Suppressor macrophage (primary cell): ENCODE data around the gene TMTC2.
A peak's percentile ranks its signal among the peaks of the same experiment; 100 is the strongest.

Source experiments
- DNase-seq, 4 experiments: peaks; one replicate each; pipeline ENCODE4 v3.0.0-alpha.2; 2020 to 2022

The TMTC2 gene

DNA sequence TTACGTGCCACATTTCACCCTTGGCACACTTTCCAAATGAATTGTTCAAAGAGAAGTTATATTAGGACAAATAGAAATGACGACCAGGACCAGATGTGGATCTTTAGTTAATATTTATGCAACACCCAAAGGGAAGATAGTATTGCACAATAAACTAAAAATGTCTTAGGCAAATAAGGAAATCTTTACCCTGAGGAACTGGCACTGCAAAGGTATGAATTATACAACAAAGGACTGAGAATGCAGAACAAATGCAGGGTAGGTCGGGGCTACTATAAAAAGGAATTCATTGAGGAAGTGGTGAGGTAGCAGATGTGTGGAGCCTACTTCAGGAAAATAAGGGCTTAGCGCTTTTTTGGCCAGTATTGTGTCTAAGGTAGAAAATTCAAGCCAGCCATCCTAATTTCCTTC lies 3.9 kb upstream of the TMTC2 start:
- peak; percentile 4 to 56 (median 37) for DNase-seq

DNA sequence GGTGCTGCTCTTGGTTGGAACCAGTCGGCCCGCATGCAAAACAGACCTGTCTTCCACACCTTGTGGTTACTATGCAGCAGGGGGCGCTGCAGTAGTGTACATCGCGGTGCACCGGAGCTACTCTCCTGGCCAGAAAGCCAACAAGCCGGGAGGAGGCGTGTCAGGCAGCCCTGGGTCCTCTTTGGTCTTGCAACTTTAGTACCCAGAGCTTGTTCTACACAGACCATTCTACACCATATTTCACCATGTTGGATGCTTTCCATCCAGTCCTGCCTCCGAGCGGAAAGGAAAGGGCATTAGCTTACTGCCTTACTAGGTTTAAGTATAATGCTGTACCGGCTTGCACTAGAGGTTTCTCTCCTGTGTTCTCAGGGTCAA lies 927 bp upstream of the TMTC2 start:
- peak; percentile 91 to 96 (median 95) for DNase-seq

DNA sequence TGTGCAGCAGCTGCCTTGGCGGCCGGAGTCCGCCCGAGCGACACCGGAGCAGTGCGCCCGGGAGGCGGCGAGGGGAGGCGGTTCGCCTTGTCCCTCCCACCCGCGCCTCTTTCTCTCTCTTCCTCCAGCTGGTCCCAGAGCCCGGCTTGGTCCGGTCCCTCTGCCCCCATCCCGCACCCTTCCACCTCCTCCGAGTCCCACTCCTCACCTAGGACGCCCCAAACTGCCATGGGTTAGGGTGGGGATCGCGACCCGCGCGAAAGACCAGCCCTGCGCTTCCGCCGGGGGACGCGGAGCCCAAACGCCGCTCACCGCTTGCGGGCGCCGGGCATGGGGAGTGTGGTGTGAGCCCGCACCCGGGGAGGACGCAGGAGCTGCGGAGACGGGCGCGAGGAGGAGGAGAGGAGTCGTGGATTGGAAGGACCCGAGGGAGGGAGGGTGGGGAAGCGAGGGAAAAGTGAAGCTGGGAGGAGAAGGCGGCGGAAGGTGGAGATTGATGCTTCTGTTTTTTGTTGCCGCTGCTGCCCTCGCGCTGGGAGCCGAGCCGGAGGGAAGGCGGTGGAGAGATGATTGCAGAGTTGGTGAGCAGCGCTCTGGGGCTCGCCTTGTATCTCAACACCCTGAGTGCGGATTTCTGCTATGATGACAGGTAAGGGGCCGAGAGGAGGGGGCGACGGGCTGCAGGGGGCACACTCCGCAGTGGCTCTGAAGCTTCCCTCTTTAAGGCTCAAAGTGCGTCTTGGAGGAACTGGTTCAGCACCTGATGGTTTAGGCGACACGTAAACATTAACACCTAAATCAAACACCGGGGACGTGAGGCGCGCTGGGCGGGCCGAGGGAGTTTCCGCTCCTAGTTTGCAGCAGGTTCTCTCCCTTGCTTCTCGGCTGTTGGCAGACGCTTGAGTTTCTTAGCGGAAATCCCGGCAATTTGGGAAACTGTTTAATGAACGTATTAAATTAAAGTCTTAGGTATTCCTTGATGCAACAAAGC lies 610 bp downstream of the TMTC2 start:
- DNase-seq, result peak; percentile 12 to 60 (median 44)

DNA sequence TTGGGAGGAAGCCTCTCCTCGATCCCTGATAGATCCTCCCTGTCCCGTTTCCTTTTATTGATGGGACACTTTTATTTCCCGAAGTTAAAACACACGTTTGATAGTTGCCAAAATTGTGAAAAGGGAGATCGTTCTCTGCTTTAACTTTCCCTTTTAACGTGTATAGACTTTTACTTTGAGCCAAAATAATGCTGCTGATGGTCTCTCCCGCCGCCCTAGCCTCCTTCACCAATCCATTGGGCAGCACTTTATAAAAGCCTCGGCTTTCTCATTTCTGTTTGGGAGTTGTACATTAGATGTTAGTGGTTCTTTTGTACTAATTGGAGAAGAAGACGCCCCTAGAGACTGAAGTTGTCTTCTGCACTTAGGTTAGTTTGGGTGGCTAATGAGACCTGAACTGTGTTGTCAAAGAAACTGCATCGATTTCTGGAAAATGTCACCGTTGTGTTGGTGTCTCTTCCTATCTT lies 1.4 kb downstream of the TMTC2 start:
- peak in 3 of 4 experiments; percentile 4 to 24 (median 21) for DNase-seq

DNA sequence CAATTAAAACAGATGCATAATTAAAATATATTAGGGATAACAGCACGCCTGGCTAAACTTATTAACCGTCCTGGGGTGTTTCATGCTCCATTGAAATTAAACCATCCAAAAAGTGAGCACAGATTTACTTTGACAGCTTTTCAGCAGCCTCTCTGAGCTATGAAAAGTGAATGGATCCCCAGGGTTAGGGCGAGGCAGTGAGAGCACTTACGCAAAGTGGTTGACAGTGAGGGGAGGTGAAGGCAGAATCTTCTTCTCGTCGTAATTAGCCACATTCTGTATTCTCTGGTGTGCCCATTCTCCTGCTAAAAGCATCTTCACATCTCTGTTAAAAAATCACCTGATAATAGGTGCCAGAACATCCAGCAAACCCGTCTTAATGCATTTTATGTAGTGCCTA lies 1.9 kb downstream of the TMTC2 start:
- DNase-seq, result no peak

DNA sequence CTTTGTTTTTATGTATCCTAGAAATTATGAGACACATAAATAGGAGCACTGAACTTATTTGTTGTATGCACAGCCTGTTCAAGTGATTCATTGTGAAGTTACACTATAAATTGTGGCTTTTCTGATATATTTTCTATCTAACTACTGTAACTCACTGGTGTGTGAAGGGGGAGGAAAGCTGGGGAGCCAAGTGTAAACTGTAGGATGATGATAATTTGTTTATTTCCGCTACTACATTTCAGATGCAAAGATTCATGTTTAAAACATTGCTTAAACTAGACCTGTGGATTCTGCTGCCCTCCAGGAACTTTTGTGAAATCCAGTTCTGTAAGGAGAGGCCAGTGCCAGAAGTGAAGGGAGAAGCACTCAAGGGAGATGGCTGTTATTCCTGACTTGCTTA lies 3.3 kb downstream of the TMTC2 start:
- DNase-seq, result no peak

DNA sequence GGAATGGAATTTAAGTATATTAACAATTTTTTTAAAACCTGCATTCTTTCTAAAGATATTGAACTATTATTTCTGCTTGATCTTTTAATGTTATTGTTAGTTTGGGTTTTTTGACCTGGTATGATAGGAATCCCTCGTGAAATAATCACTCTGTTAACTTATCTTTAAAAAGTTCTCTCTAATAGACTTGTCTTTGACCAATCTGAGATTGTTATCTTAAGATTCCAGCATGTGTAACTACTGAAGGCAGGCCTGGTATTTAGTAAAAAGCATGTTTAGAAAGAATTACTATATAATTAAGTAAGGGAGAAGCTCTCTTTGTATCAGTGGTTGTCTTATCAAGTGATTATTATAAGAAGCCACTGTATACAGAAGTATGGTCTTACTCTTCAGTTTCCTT lies 4.8 kb downstream of the TMTC2 start:
- DNase-seq, result no peak

DNA sequence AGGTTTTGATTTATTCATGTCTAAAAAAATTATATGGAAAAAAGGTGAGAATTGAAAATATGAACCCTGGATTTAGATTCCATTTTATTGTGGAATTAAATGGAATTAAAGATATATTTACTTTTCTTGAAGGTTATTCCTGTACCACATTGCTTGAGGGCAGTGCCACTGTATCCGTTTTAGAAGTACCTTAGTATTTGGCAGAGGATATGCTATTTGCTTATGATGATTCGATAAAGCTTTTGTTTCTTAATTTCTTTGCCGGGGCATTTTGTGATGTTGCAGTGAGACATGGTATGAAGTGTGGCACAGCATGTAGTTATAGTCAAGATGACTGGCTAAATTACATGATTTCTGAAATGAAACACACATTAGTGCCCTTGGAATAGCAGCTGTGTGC lies 7.6 kb downstream of the TMTC2 start:
- no peak for DNase-seq

DNA sequence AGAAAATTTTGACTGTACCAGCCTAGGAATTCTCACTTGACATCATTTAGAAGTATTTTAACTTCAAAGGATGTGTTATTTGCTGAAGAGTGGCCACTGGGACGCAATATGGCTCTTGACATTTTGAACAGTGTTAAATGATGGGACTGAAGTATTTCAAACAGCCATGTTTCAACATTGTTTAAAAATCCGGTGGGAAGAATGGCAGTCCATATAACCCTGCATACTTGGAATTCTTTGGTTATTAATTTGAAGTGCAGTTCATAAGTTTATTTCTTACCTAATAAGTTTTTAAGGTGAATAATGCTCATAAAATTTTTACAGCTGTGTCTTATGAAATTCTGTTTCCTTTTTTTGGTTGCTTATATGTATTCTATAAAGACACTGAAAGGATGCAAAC lies 8.3 kb downstream of the TMTC2 start:
- no peak for DNase-seq

DNA sequence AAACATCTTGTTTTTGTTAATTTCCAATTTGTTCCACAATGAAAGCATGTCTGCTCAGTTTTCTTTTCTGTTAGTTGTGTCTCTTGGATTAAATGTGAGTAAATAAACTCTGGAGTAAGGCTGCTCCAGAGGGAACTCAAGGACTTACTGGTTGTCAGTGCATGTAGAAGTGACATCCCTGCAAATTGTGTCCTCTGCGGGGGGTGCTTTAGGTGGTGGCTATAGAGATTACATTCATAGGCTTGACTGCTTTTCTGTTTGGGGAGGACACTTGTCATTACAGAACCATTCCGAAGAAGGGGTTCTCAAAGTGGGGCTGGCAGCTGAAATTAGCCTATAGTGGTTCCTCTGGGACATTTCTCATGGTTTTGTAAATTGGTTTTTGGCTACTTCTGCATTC lies 8.8 kb downstream of the TMTC2 start:
- DNase-seq, result no peak

DNA sequence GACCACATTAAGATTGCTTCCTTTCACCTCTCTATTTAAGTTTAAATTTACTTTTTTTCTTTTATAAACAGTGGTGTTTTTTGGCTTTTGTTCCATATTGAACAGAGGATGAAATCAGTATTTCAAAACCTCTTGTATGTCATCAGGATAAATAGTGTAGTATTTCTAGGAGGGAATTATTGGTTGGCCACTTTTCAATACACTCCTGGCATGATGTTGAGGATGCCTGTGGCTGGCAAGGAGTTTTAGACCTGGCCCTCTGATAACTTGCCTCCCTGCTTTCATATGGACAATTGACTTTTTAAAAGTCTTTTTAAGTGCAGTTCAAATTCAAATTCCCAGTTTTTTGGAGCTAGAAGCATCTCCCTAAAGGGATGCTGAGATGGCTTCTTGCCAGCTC lies 9.8 kb downstream of the TMTC2 start:
- no peak for DNase-seq

DNA sequence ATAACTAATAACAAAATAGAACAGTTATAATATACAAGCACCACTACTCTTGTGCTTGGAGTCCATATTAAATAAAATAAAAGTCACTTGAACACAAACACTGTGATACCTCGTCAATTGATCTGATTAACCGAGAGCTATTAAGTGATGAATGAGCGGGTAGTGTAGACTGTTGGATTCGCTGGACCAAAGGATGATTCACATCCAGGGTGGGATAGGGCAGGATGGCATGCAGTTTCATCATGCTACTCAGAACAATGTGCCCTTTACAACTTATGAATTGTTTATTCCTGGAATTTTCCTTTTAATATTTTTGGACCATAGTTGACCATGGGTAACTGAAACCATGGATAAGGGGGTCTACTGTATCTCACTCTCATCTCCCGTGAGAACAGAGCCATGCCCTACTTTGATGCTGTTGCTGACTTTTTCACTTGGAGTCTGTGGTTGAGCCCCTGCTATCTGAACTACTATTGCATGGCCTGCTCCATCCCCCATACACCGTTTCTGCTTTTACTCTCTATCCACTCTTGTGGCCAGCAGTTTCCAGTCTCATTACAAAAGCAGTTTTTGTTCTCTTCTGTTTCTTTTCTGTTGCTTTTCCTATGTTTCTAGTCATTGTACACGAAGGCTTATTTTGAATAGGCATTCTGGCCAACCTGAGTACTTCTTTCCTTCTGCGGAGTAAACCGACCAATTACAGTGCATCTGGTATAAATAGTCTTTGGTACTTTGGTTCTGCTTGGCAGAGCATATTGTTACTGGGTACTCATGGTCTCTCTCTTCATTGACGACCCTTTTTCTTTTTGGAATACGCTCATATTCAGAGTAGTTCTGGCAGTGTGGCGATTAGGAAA lies 12.2 kb downstream of the TMTC2 start:
- no peak for DNase-seq

DNA sequence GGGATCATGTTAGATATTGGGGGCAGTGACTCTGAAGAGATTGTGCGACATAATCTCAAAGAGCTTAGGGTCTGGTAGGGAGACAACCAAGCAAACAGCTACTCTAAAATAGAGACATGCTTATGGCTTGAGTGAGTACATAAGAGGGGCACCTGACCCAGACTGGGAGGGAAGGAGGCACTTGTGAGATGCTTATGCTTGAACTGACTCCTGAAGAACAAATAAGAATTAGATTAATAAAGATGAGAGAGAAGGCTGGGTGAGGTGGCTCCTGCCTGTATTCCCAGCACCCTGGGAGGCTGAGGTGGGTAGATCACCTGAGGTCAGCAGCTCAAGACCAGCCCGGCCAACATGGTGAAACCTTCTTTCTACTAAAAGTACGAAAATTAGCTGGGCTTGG lies 19.1 kb downstream of the TMTC2 start:
- DNase-seq, result no peak

DNA sequence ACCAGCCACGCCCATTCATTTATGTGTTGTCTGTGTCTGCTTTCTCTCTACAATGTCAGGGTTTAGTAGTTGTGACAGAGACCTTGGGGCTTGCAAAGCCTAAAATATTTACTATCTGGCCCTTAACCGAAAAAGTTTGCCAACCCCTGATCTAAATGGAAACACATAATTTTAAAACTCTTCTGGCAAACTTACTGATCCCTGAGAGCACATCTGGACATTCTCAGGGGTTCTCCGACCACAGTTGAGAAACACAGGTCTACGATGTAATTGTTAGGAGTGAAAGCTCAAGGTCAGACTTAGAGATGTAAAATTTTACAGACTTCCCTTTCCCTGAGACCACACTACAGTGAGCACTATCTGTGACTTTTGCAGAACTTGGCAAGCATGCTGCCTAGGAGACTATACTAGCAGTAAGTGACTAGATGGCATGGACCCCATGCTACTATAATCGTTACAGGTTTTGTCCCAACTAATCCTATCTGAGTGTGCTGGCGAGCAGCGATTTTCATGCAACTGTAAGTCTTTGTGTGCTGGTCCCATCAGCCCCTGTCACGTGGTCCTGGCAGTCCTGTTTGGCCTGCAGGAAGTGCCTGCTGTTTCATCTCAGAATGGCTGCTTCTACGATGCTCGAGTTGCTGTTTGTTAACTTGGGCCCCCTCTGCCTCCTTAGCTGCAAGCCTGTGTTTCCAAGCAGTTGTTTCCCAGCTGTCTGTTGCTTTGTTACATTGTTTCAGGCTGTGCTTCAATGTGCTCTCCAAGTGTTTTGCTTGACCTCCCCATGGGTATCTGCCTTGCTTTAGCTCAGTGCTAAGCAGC lies 21.6 kb downstream of the TMTC2 start:
- DNase-seq, result peak in 1 of 4 experiments; percentile 8

DNA sequence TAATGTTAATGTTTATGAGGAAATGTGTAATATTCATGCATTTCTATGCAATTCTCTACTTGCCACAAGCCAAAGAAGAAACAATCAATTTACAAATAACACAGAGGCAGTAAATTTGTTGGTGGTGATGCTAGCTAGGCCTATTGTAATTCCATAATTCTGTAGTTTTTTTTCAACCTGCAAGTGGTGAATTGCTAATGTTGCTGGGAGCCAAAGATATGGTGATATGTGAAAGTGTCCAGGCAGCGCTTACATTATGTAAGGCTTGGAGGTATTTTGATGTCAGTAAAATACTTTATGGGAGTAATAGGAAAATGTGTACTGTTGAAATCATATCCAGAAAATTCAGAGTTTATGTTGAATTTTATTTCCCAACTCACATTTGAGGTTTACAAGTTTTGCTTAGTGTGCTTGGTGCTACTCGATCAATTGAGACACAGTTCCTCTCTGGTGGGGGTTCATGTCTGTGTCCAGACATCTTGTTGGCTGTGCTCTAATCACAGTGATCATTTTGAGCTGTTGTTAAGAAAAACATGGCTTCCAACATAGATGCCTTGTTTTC lies 23.2 kb downstream of the TMTC2 start:
- no peak for DNase-seq

DNA sequence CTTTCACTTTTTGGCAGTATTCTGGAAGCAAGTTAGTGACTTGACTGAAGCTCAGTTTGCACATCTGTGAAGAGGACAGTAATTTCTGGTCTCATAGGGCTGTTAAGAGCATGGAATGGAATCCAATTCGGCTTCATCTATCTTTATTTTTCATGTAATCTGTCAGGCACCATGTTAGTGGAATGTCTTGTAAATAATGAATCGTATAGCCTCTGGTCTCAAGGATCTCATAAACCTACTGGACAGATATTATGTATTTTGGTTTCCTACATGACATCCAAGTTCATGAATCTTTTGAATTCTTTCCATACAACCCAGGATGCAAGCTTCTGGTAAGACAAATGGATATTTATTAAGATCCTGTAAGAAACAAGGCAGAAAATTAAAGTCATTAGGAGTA lies 24.0 kb downstream of the TMTC2 start:
- DNase-seq, result no peak

DNA sequence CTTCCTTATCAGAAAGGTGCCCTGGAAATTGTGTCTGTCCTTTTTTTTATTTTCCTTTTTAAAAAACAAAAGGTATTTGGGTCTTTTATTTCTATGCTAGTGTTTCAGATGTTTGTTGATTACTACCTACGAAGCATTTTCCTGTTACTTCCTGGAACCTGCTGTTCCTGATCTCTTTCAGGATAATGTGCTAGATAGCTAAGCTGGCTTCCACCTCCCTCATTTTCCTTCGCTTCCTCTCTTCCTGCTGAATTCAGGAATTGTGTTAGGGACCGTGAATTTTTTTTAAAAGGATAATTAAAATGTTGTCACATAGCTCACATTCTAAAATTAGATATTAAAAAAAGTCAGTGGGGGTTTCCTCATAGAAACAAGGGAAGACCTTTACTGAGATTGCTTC lies 27.7 kb downstream of the TMTC2 start:
- DNase-seq, result no peak

DNA sequence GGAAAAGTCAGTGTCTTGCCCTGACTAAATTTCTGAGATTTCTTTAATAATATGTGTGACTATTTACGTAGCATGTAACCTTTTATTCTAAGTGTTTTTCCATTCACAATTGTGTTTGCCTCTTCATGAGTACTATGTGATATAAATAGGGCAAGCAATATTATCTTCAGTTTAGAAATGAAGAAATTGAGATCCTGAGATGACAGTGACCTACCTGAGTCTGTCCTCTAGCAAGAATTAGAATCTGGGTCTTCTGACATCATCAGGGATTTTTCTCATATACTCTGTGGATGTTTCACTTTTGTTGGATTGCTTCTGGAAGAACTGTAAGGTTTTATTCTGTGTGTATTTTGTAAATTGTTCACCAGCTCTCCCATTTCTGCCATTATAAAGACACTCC lies 35.0 kb downstream of the TMTC2 start:
- DNase-seq, result no peak

DNA sequence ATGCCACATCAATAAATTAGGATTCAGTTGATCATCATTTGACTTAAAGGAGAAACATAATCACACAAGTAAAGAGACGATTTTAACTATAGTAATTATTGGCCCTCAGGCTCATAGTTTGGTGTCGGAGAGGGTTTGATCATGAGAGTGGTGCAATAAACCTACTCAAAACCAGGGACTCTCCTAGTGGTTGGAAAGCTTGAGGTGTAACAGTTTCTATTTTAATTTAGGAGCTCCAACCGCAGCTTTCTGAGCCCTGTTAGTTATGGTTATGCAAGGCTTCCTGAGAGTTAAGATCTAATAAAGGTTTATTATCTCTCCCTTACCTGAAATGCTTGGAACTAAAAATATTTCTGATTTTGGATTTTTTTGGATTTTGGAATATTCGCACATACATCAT lies 36.4 kb downstream of the TMTC2 start:
- DNase-seq, result no peak

DNA sequence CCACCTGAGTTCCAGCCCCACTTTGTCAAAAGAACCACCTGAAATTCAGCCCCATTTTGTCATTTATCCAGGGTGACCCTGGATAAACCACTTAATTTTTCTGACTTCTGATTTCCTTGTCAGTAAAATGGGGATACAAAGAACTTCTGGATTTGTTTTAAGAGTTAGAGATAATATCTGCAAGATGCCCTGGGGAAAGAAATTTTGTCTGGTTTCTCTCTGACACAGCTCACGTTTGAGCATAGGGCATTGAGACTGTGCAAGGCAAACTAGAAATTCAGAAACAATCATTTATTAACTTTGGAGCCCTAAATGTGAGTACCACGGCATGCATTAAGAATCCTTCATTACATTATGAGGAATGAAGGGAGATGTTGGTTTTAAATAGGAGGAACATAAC lies 37.2 kb downstream of the TMTC2 start:
- no peak for DNase-seq

DNA sequence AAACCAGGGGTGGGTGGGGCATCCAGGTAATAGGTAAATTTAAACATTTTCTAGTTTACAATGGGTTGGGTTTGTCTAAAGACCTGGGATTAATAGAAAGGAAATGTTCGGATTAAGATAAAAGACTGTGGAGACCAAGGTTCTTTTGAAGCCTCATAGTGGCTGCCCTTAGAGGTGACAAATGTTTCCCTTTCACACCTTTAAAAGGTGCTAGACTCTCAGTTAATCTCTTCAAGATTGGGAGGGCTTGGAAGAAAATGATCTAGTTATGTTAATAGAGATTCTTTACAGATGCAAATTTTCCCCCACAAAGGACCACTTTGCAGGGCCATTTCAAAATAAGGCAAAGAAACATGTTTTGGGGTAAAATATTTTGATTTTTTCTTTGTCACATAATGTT lies 39.0 kb downstream of the TMTC2 start:
- no peak for DNase-seq

DNA sequence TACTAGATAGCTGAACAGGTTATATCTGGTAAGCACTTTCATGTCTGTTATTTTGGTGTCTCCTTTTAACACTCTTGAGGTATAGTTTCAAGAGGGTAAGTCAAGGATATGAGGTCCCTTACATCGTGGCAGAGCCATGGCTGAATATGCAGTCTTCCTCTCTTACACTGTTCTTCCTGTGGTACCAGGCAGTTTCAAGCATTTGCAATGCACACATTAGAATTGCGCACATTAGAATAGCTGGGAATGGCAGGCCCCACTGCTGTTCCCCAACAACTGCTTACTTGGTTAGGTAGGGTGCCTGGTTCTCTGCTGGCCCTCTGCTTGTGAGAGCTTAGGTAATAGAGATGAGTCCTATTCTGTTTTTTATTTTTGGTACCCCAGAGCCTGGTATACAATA lies 41.2 kb downstream of the TMTC2 start:
- no peak for DNase-seq
